GM18520 (cell line): Measurements from ENCODE around the gene TRIM50.
"Not testable (repeated sequence)": the region's sequence is repeated elsewhere in the genome, so short reads cannot be mapped to it uniquely, and the experiment has no call there.

ENCODE experiments used
- ATAC-seq: cut with Tn5 transposase; IDR thresholded peaks from one replicate; pipeline ENCODE4 v1.9.1; 2021; ENCODE audit not compliant: unreplicated experiment

TRIM50 gene

GRCh38 chr7:73327922-73328321 lies at the start of gene TRIM50, which contains the start of gene FKBP6:
TRIM50 (minus strand) TSS chr7:73328082; CDS start chr7:73324787, 3,295 bp downstream.
FKBP6 (plus strand) TSS chr7:73328161; CDS start chr7:73328429, 268 bp downstream.
- not testable (repeated sequence) for ATAC-seq

GRCh38 chr7:73376671-73377412 lies 49.0 kb upstream of the TRIM50 start:
- no peak for ATAC-seq

- ATAC-seq: not testable (repeated sequence)
These were observed 48.4 kb upstream of the TRIM50 start for GRCh38 chr7:73376262-73376661.

GRCh38 chr7:73373741-73374140 lies 45.9 kb upstream of the TRIM50 start:
- ATAC-seq: no peak

GRCh38 chr7:73369622-73370021 lies 41.7 kb upstream of the TRIM50 start:
- ATAC-seq: no peak

- ATAC-seq: no peak
These were observed 41.1 kb upstream of the TRIM50 start for GRCh38 chr7:73369009-73369408.

GRCh38 chr7:73366990-73367389 lies 39.1 kb upstream of the TRIM50 start:
- ATAC-seq: no peak

GRCh38 chr7:73366127-73366526 lies 38.2 kb upstream of the TRIM50 start:
- no peak for ATAC-seq

- ATAC-seq: no peak
These were observed 36.3 kb upstream of the TRIM50 start for GRCh38 chr7:73364006-73364728.

GRCh38 chr7:73363225-73364005 lies 35.5 kb upstream of the TRIM50 start:
- ATAC-seq: no peak

- not testable (repeated sequence) for ATAC-seq
These were observed 32.7 kb upstream of the TRIM50 start for GRCh38 chr7:73360590-73360989.

GRCh38 chr7:73359746-73360375 lies 32.0 kb upstream of the TRIM50 start:
- no peak for ATAC-seq

GRCh38 chr7:73359306-73359705 lies 31.4 kb upstream of the TRIM50 start:
- ATAC-seq: no peak

- no peak for ATAC-seq
These were observed 30.9 kb upstream of the TRIM50 start for GRCh38 chr7:73358590-73359275.

GRCh38 chr7:73356159-73356558 lies 28.3 kb upstream of the TRIM50 start:
- no peak for ATAC-seq

GRCh38 chr7:73354821-73355220 lies 26.9 kb upstream of the TRIM50 start:
- ATAC-seq: no peak

GRCh38 chr7:73354196-73354595 lies 26.3 kb upstream of the TRIM50 start:
- ATAC-seq: no peak

- ATAC-seq: no peak
These were observed 25.4 kb upstream of the TRIM50 start for GRCh38 chr7:73353243-73353642.

GRCh38 chr7:73352784-73353183 lies 24.9 kb upstream of the TRIM50 start:
- no peak for ATAC-seq

GRCh38 chr7:73351447-73352167 lies 23.7 kb upstream of the TRIM50 start:
- ATAC-seq: no peak
